Sigmoid colon (tissue), 7 donors: ENCODE data around the gene GTF3C2. TPM values are rescaled to one million over a fixed set of nuclear protein-coding genes. Genes with fewer than 3 reads are reported as not detected.

Experiments used
- DNase-seq: peaks from one replicate; pipeline ENCODE4 v3.0.0-alpha.2; 2019
- H3K27ac ChIP-seq, 4 donors: fragments of 200-600 bp; sonication (generic); one replicate each; pipeline ENCODE4 v1.5.1; 2016 to 2019; ENCODE audit warnings: mild to moderate bottlenecking in 1 of 4
- H3K27me3 ChIP-seq, 3 donors: fragments of 200-600 bp; sonication (generic); one replicate each; pipeline ENCODE4 v1.5.1; 2019; ENCODE audit warnings: mild to moderate bottlenecking in 1 of 3
- H3K36me3 ChIP-seq, 4 donors: fragments of 200-600 bp; sonication (generic); one replicate each; pipeline ENCODE4 v1.5.1; 2016 to 2019
- H3K4me1 ChIP-seq, 4 donors: fragments of 200-600 bp; sonication (generic); one replicate each; pipeline ENCODE4 v1.5.1; 2017 to 2019
- H3K4me3 ChIP-seq, 4 donors: fragments of 200-600 bp; sonication (generic); one replicate each; pipeline ENCODE4 v1.5.1; 2017 to 2019; ENCODE audit warnings: mild to moderate bottlenecking in 2 of 4, moderate library complexity in 1 of 4
- H3K9me3 ChIP-seq, 4 donors: fragments of 200-600 bp in 3 of 4; sonication (generic) in 3 of 4; one replicate each; pipeline versions ENCODE4 v1.5.1 to v1.6.1; 2013 to 2019
- EP300 ChIP-seq, 4 donors: sonication (generic); formaldehyde crosslinking; IDR thresholded peaks; one replicate each; pipeline ENCODE4 v1.6.1; 2017; ENCODE audit warnings: antibody characterized with exemption in 4 of 4
- POLR2A ChIP-seq, 2 donors: fragments of 450-650 bp; IDR thresholded peaks; one replicate each; pipeline ENCODE4 v1.6.1; 2016; ENCODE audit warnings: antibody characterized with exemption in 2 of 2, mild to moderate bottlenecking in 2 of 2, moderate library complexity in 2 of 2
- POLR2AphosphoS5 ChIP-seq, 4 donors: sonication (generic); formaldehyde crosslinking; IDR thresholded peaks; one replicate each; pipeline ENCODE4 v1.6.1; 2017; ENCODE audit warnings: antibody characterized with exemption in 4 of 4
- WGBS, 2 donors: extraction: QIAGEN DNeasy Blood & Tissue Kit; methylation state at CpG; one replicate each; pipeline ENCODE4 v1.1.7; 2013; 5-methylcytosine and 5-hydroxymethylcytosine counted together
- intact Hi-C: fragments of 100-400 bp; cut with DNase I; formaldehyde crosslinking; loops from one replicate; pipeline ENCODE4 v1.15.1; 2023
- polyA plus RNA-seq, 3 donors: library from polyadenylated mRNA; stranded (reverse); fragments of 200-250 nt; gene quantifications; one replicate each; pipeline ENCODE4 v1.2.3, GENCODE V29; 2013
- total RNA-seq, 4 donors: library from RNA; depleted of rRNA; stranded (reverse); fragments of >200 nt; gene quantifications; one replicate each; pipeline ENCODE4 v1.1.0, GENCODE V29; 2016
- TF ChIP-seq, protein P1 (sequence below), 4 experiments: fragments of 450-650 bp in 3 of 4; fragments of 200-600 bp in 1 of 4; IDR thresholded peaks; one replicate each; pipeline ENCODE4 v1.5.1; 2016 to 2019; ENCODE audit warnings: antibody characterized with exemption in 4 of 4, mild to moderate bottlenecking in 3 of 4, moderate library complexity in 2 of 4
- donor health status: healthy with polysubstance abuse.
- donor health status: Bipolar disorder and iron deficiency.
- donor health status: healthy.

GTF3C2 gene
- total and polyA plus RNA-seq, 7 donors = 23.3 to 46.5 (median 29.3) TPM

DNA sequence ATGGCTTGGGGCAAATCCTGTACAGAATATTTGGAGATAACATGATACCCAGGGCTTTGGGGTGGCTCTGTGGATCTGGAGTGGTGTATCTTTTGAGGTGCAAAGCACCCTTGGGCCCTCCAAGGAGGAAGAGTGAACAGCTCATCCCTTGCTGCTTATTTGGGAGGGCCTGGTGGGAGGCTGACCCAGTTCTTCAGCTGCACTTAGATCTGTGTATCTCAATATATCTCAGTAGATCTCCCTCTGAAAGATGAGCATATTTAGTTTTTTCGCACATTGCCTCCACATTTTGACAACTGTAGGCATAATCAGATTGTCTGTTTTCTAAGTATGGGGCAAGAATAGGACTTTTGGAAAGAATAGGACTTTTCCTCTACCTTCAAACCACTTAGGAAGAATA is 71.6 kb downstream of the GTF3C2 start:
- Histone ChIP-seq H3K27me3 (peaks cover 0 to 23% (median 4%) of the 10 kb centered on the region in 3 donors), H3K36me3 (no peaks in the 10 kb centered on the region), H3K27ac (no peak overlapping the region), H3K4me1 (peaks cover 0 to 3% (median 0%) of the 10 kb centered on the region in 4 donors), H3K4me3 (no peak overlapping the region), H3K9me3 (no peaks in the 10 kb centered on the region)
- TF ChIP-seq POLR2AphosphoS5 (IDR thresholded peaks at IDR 0.05) (no peak), POLR2A (IDR thresholded peaks at IDR 0.05) (no peak), EP300 (IDR thresholded peaks at IDR 0.05) (no peak)
- TF ChIP-seq, protein P1, sequence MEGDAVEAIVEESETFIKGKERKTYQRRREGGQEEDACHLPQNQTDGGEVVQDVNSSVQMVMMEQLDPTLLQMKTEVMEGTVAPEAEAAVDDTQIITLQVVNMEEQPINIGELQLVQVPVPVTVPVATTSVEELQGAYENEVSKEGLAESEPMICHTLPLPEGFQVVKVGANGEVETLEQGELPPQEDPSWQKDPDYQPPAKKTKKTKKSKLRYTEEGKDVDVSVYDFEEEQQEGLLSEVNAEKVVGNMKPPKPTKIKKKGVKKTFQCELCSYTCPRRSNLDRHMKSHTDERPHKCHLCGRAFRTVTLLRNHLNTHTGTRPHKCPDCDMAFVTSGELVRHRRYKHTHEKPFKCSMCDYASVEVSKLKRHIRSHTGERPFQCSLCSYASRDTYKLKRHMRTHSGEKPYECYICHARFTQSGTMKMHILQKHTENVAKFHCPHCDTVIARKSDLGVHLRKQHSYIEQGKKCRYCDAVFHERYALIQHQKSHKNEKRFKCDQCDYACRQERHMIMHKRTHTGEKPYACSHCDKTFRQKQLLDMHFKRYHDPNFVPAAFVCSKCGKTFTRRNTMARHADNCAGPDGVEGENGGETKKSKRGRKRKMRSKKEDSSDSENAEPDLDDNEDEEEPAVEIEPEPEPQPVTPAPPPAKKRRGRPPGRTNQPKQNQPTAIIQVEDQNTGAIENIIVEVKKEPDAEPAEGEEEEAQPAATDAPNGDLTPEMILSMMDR (IDR thresholded peaks at IDR 0.05) = no peak
- WGBS, 2 donors = 92 to 94% methylated on average over 1 of the region's 1 CpG
- intact Hi-C loops = loop anchor here (5.0 kb wide), 1 partner anchor 323 kb away; no protein-coding TSS in a partner anchor
- DNase-seq = no peak

DNA sequence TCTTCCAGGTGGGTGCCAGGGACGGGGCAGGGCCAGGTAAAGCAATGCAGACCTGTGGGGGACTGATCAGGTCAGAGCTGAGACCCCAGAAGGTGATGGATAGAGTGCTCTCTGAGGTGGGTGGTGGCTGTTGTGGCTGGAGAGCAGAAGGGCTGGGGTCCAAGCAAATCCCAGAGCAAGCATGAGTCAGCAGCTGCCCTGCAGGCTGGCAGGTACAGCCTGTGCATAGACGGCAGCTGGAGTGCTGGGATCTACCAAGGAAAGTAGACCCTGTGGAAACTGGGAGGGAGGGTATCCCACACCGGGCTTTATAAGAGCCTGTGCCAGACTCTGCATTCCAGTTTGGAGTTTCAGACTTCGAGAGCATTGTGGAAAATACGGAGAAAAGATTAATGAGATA is 73.7 kb downstream of the GTF3C2 start:
- Histone ChIP-seq H3K27me3 (peaks cover 0 to 29% (median 4%) of the 10 kb centered on the region in 3 donors), H3K27ac (no peak overlapping the region), H3K9me3 (no peaks in the 10 kb centered on the region), H3K4me1 (no peaks in the 10 kb centered on the region), H3K4me3 (no peak overlapping the region), H3K36me3 (no peaks in the 10 kb centered on the region)
- intact Hi-C loops = loop anchor here (5.0 kb wide), 1 partner anchor 321 kb away; no protein-coding TSS in a partner anchor
- 28 to 71% methylated on average over 5 of the region's 5 CpGs for WGBS, 2 donors
- DNase-seq = no peak
- TF ChIP-seq POLR2AphosphoS5 (IDR thresholded peaks at IDR 0.05) (no peak), POLR2A (IDR thresholded peaks at IDR 0.05) (no peak), EP300 (IDR thresholded peaks at IDR 0.05) (no peak)
- TF ChIP-seq, protein P1 (IDR thresholded peaks at IDR 0.05) = no peak

DNA sequence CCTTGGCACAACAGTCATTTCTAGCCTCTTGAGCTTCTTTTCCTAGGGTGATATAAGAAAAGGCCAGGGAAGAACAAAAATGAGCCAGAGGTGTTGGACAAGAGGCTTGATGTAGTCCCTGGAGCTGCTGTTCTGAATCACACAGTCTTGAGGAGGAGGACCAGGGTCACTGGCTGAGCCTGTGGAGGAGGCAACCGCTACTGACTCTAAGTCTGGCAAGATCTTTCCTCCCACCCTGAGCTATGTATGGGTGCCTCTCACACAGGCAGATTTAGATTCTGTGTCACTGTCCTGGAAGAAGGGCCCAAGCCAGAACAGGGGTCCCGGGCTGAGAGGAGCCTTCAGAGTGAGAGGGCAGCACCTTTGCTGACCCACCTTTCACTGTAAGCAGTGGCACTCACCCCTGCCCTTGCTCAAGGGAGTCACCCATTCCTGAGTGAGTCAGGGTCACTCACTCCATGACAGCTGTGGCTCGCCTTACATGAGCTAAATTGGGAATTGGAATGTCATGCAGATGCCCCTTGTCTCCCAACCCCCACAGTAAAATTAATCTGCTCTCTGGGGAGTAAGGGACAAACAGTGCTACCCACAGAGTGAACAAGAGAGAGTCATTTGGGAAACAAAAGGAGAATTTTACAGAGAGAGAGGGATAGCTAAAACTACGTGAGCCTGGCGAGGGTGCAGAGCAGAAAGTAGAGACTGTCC is 74.6 kb downstream of the GTF3C2 start, which contains the start of gene TRIM54:
Gene TRIM54, plus strand, starts transcription at position 575 of the 705 bp plus-strand sequence. CDS start 303 bp downstream, outside the sequence.
- 75 to 80% methylated on average over 5 of the region's 5 CpGs for WGBS, 2 donors
- Histone ChIP-seq H3K36me3 (no peaks in the 10 kb centered on the region), H3K4me3 (no peak within 1 kb of the TSS), H3K9me3 (no peaks in the 10 kb centered on the region), H3K27me3 (peaks cover 0 to 35% (median 4%) of the 10 kb centered on the region in 3 donors), H3K4me1 (no peaks in the 10 kb centered on the region), H3K27ac (no peak within 1 kb of the TSS)
- no peak for TF ChIP-seq POLR2AphosphoS5 (IDR thresholded peaks at IDR 0.05)
- intact Hi-C loops = loop anchor here (5.0 kb wide), 1 partner anchor 320 kb away; no protein-coding TSS in a partner anchor
- DNase-seq = no peak

DNA sequence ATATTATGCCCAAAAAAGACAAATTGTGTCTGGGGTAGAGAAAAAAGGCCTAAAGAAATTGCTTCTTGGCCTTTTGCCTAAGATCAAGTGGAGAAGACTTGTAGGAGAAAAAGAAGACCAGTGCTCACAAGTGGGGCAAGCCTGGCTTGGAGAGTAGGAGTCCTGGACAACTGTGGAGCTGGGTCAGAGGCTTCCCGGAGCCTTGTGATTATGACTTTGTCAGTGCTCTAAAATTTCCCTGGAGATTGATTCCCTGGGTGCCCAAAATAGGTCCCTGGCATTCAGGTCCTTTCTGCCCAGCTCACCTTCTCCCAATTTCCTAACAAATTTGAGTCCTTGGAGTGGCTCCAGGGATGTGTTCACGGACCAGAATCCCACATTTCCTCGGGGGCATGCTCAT is 75.1 kb downstream of the GTF3C2 start:
- H3K27me3 ChIP-seq = peaks cover 0 to 39% (median 4%) of the 10 kb centered on the region in 3 donors
- TF ChIP-seq EP300 (IDR thresholded peaks at IDR 0.05) (no peak), POLR2AphosphoS5 (IDR thresholded peaks at IDR 0.05) (no peak), POLR2A (IDR thresholded peaks at IDR 0.05) (no peak)
- TF ChIP-seq, protein P1 (IDR thresholded peaks at IDR 0.05) = no peak
- H3K4me1 ChIP-seq = no peaks in the 10 kb centered on the region
- intact Hi-C loops = loop anchor here (5.0 kb wide), 1 partner anchor 319 kb away; no protein-coding TSS in a partner anchor
- H3K27ac ChIP-seq = no peak overlapping the region
- H3K36me3 ChIP-seq = no peaks in the 10 kb centered on the region
- WGBS, 2 donors = 71 to 77% methylated on average over 3 of the region's 3 CpGs
- no peak for DNase-seq
- no peaks in the 10 kb centered on the region for H3K9me3 ChIP-seq
- H3K4me3 ChIP-seq = no peak overlapping the region

DNA sequence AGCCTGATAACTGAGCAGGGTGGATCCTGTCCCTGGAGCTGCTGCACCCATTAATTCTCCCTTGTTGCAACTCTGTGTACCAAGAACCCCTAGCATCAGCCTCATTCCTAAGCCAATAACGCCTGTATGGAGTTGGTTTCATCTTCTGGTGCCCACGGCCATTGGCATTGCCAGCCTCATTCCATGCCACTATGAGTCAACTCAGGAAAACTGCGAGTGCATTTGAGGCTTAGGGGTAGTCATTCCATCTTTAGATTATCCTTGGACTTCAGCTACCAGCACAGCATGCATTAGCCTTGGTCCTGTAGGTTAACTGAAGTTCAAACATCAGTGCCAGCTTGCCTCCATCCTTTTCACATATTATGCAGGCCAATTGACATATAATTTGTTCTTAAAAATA is 75.7 kb downstream of the GTF3C2 start:
- intact Hi-C loops = loop anchor here (1.0 to 5.0 kb wide), 2 partner anchors 183 to 319 kb away; no protein-coding TSS in a partner anchor
- Histone ChIP-seq H3K4me3 (no peak overlapping the region), H3K9me3 (no peaks in the 10 kb centered on the region), H3K4me1 (no peaks in the 10 kb centered on the region), H3K36me3 (no peaks in the 10 kb centered on the region), H3K27ac (no peak overlapping the region), H3K27me3 (peaks cover 0 to 42% (median 4%) of the 10 kb centered on the region in 3 donors)
- TF ChIP-seq POLR2A (IDR thresholded peaks at IDR 0.05) = no peak
- no peak for TF ChIP-seq EP300 (IDR thresholded peaks at IDR 0.05)
- no peak for TF ChIP-seq POLR2AphosphoS5 (IDR thresholded peaks at IDR 0.05)
- TF ChIP-seq, protein P1 (IDR thresholded peaks at IDR 0.05) = no peak
- WGBS, 2 donors = 69 to 83% methylated on average over 3 of the region's 3 CpGs
- no peak for DNase-seq
